NB4 (cell line): Measurements from ENCODE around the gene OR4D6.
"Not testable (repeated sequence)": the region's sequence is repeated elsewhere in the genome, so short reads cannot be mapped to it uniquely, and the experiment has no call there.

Experiments
- MYC ChIP-seq: IDR thresholded peaks from 2 replicates; pipeline ENCODE4 v1.6.1; 2011; ENCODE audit warnings: low read depth, low read length
- POLR2A ChIP-seq: IDR thresholded peaks from 2 replicates; pipeline ENCODE4 v1.6.1; 2011; ENCODE audit warnings: mild to moderate bottlenecking; ENCODE audit not compliant: insufficient read length; ENCODE audit errors: extremely low read depth
- TF ChIP-seq, protein P1 (sequence below): IDR thresholded peaks from one replicate; pipeline ENCODE4 v1.5.1; 2012; ENCODE audit warnings: low read depth, low read length
- TF ChIP-seq, protein P2 (sequence below): IDR thresholded peaks from 2 replicates; pipeline ENCODE4 v1.6.1; 2011; ENCODE audit warnings: low read depth, low read length

DNA sequence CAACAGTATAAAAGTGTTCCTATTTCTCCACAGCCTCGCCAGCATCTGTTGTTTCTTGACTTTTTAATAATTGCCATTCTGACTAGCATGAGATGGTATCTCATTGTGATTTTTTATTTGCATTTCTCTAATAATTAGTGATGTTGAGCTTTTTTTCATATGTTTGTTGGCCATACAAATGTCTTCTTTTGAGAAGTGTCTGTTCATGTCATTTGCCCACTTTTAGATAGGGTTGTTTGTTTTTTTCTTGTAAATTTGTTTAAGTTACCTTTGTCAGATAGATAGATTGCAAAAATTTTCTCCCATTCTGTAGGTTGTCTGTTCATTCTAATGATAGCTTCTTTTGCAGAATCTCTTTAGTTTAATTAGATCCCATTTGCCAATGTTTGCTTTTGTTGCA lies 11.1 kb upstream of the OR4D6 start:
- TF ChIP-seq, protein P1, sequence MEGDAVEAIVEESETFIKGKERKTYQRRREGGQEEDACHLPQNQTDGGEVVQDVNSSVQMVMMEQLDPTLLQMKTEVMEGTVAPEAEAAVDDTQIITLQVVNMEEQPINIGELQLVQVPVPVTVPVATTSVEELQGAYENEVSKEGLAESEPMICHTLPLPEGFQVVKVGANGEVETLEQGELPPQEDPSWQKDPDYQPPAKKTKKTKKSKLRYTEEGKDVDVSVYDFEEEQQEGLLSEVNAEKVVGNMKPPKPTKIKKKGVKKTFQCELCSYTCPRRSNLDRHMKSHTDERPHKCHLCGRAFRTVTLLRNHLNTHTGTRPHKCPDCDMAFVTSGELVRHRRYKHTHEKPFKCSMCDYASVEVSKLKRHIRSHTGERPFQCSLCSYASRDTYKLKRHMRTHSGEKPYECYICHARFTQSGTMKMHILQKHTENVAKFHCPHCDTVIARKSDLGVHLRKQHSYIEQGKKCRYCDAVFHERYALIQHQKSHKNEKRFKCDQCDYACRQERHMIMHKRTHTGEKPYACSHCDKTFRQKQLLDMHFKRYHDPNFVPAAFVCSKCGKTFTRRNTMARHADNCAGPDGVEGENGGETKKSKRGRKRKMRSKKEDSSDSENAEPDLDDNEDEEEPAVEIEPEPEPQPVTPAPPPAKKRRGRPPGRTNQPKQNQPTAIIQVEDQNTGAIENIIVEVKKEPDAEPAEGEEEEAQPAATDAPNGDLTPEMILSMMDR: not testable (repeated sequence)
- not testable (repeated sequence) for TF ChIP-seq POLR2A, MYC
- TF ChIP-seq, protein P2, sequence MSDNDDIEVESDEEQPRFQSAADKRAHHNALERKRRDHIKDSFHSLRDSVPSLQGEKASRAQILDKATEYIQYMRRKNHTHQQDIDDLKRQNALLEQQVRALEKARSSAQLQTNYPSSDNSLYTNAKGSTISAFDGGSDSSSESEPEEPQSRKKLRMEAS: not testable (repeated sequence)
